Activated B cell treated with CpG ODN at 0.5 μM for 24 hours (primary cell): ENCODE data around the gene NDUFAF2. TPM values are rescaled to one million over a fixed set of nuclear protein-coding genes. Genes with fewer than 3 reads are reported as not detected.

Experiments
- ATAC-seq: fragments of 200-7000 bp; cut with Tn5 transposase; one replicate; pipeline ENCODE4 v1.10.0; 2021; ENCODE audit warnings: low read depth, mild to moderate bottlenecking, moderate library complexity
- CTCF ChIA-PET: fragments of 350-600 bp; sonication (Branson Sonifier 250); formaldehyde crosslinking; loops from one replicate; lab custom pipeline; 2021; ENCODE audit warnings: antibody characterized with exemption; lab: Charles Lee
- POLR2A ChIA-PET: fragments of 350-600 bp; sonication (Branson Sonifier 250); formaldehyde crosslinking; loops from one replicate; lab custom pipeline; 2021; ENCODE audit warnings: antibody characterized with exemption; lab: Charles Lee
- DNase-seq: peaks from one replicate; pipeline ENCODE4 v3.0.0; 2022
- H3K27ac Mint-ChIP-seq: one replicate; pipeline ENCODE4 v1.8.0; 2020; ENCODE audit warnings: mixed read lengths
- H3K27me3 Mint-ChIP-seq: one replicate; pipeline ENCODE4 v1.8.0; 2021; ENCODE audit warnings: mixed read lengths
- H3K36me3 Mint-ChIP-seq: one replicate; pipeline ENCODE4 v1.8.0; 2021; ENCODE audit warnings: low read depth, mixed read lengths
- H3K4me1 Mint-ChIP-seq: one replicate; pipeline ENCODE4 v1.8.0; 2021; ENCODE audit warnings: mixed read lengths
- H3K4me3 Mint-ChIP-seq: one replicate; pipeline ENCODE4 v1.8.0; 2020; ENCODE audit warnings: mild to moderate bottlenecking, mixed read lengths
- H3K9me3 Mint-ChIP-seq: one replicate; pipeline ENCODE4 v1.8.0; 2020; ENCODE audit warnings: mixed read lengths
- intact Hi-C: fragments of 100-400 bp; cut with micrococcal nuclease; formaldehyde crosslinking; loops from one replicate; pipeline ENCODE4 v1.15.1; 2024
- total RNA-seq: library from RNA; stranded (reverse); gene quantifications from 2 replicates; pipeline ENCODE4 v1.2.3, GENCODE V29; 2022
- TF ChIP-seq, protein P1 (sequence below): fragments of 200-600 bp; IDR thresholded peaks from one replicate; pipeline ENCODE4 v1.8.0; 2022; ENCODE audit warnings: antibody characterized with exemption, mild to moderate bottlenecking

The NDUFAF2 gene
- total RNA-seq, 1 donor from 2014 or later, result 13.1 TPM

DNA sequence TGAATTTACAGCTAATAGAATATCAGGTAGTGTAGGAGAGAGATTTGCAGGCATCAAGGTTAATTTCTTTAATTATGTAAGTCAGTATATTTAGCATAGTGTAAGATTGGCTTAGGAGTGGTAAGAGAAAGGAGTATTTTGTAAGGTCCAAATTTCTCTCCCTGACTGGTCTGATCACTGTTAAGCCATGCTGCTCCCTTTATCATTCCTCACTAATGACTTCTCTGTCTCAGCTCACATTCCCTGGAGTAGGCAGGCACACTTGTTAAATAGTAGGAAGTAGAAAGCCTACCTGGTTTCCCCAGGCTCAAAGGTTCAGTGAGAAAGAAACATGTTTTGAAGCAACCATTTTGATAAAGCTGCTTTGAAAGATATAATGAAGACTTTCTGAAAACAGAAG is 126.5 kb downstream of the NDUFAF2 start:
- Mint-ChIP-seq H3K9me3 (peaks cover 4% of the 10 kb centered on the region), H3K4me1 (no peaks in the 10 kb centered on the region), H3K36me3 (peaks cover 7% of the 10 kb centered on the region), H3K27me3 (no peaks in the 10 kb centered on the region), H3K27ac (no peak overlapping the region), H3K4me3 (no peak overlapping the region)
- intact Hi-C loops, result no loop called here
- ChIA-PET CTCF (no interaction called here), POLR2A (no interaction called here)
- ATAC-seq, result no peak
- DNase-seq, result no peak
- TF ChIP-seq, protein P1, sequence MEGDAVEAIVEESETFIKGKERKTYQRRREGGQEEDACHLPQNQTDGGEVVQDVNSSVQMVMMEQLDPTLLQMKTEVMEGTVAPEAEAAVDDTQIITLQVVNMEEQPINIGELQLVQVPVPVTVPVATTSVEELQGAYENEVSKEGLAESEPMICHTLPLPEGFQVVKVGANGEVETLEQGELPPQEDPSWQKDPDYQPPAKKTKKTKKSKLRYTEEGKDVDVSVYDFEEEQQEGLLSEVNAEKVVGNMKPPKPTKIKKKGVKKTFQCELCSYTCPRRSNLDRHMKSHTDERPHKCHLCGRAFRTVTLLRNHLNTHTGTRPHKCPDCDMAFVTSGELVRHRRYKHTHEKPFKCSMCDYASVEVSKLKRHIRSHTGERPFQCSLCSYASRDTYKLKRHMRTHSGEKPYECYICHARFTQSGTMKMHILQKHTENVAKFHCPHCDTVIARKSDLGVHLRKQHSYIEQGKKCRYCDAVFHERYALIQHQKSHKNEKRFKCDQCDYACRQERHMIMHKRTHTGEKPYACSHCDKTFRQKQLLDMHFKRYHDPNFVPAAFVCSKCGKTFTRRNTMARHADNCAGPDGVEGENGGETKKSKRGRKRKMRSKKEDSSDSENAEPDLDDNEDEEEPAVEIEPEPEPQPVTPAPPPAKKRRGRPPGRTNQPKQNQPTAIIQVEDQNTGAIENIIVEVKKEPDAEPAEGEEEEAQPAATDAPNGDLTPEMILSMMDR, result no peak

DNA sequence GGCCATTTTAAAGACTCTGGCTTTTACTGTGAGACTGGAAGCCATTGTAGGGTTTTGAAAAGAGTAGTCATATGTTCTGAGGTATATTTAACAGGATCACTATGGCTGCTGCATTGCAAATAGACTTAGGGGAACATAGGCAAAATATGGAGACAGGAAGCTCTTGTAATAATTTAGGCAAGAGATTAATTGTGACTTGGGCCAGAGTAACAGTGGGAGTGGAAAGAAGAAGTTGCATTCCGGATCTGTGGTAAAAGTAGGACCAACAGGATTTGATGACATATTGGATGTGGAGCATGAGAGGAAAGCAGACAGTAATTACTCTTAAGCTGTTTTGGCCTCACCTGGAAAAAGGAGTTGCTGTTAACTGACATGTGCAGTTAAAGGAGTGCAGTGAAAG is 131.6 kb downstream of the NDUFAF2 start:
- Mint-ChIP-seq H3K4me1 (no peaks in the 10 kb centered on the region), H3K4me3 (no peak overlapping the region), H3K9me3 (no peaks in the 10 kb centered on the region), H3K27ac (no peak overlapping the region), H3K27me3 (no peaks in the 10 kb centered on the region), H3K36me3 (peaks cover 7% of the 10 kb centered on the region)
- POLR2A ChIA-PET, result no interaction called here
- CTCF ChIA-PET, result no interaction called here
- DNase-seq, result no peak
- no peak for ATAC-seq
- intact Hi-C loops, result no loop called here
- TF ChIP-seq, protein P1, result no peak

GRCh38 chr5:61081741-61082140 is 136.7 kb downstream of the NDUFAF2 start:
- Mint-ChIP-seq H3K27me3 (no peaks in the 10 kb centered on the region), H3K27ac (no peak overlapping the region), H3K4me1 (no peaks in the 10 kb centered on the region), H3K36me3 (peaks cover 22% of the 10 kb centered on the region), H3K4me3 (no peak overlapping the region), H3K9me3 (peaks cover 4% of the 10 kb centered on the region)
- ATAC-seq, result no peak
- ChIA-PET CTCF (no interaction called here), POLR2A (no interaction called here)
- TF ChIP-seq, protein P1, result no peak
- intact Hi-C loops, result no loop called here
- DNase-seq, result no peak

- TF ChIP-seq, protein P1, result no peak
- intact Hi-C loops, result no loop called here
- ChIA-PET CTCF (no interaction called here), POLR2A (no interaction called here)
- peaks cover 6% of the 10 kb centered on the region for H3K9me3 Mint-ChIP-seq
- H3K27ac Mint-ChIP-seq, result no peak overlapping the region
- no peaks in the 10 kb centered on the region for H3K4me1 Mint-ChIP-seq
- DNase-seq, result no peak
- H3K4me3 Mint-ChIP-seq, result no peak overlapping the region
- H3K36me3 Mint-ChIP-seq, result peaks cover 29% of the 10 kb centered on the region
- ATAC-seq, result no peak
- H3K27me3 Mint-ChIP-seq, result no peaks in the 10 kb centered on the region
Observed at GRCh38 chr5:61082516-61083280, 137.7 kb downstream of the NDUFAF2 start.

- Mint-ChIP-seq H3K9me3 (peaks cover 6% of the 10 kb centered on the region), H3K4me3 (no peak overlapping the region), H3K27ac (no peak overlapping the region), H3K36me3 (peaks cover 29% of the 10 kb centered on the region), H3K27me3 (no peaks in the 10 kb centered on the region), H3K4me1 (no peaks in the 10 kb centered on the region)
- DNase-seq (no peak), ATAC-seq (no peak)
- TF ChIP-seq, protein P1, result no peak
- CTCF ChIA-PET, result no interaction called here
- intact Hi-C loops, result no loop called here
- POLR2A ChIA-PET, result no interaction called here
Observed at GRCh38 chr5:61084658-61085057, 139.7 kb downstream of the NDUFAF2 start.
